NB4 (cell line): ENCODE measurements around the gene NRN1L.

Experiments
- DNase-seq: peaks from one replicate; pipeline ENCODE4 v3.0.0; 2010; ENCODE audit warnings: low read depth
- H3K4me3 ChIP-seq: one replicate; pipeline ENCODE4 v1.5.1; 2011; ENCODE audit warnings: mild to moderate bottlenecking, low read depth, low read length, moderate library complexity
- CTCF ChIP-seq: IDR thresholded peaks from one replicate; pipeline ENCODE4 v1.5.1; 2012; ENCODE audit warnings: low read depth, low read length
- MAX ChIP-seq: IDR thresholded peaks from 2 replicates; pipeline ENCODE4 v1.6.1; 2011; ENCODE audit warnings: low read depth, low read length
- MYC ChIP-seq: IDR thresholded peaks from 2 replicates; pipeline ENCODE4 v1.6.1; 2011; ENCODE audit warnings: low read depth, low read length
- POLR2A ChIP-seq: IDR thresholded peaks from 2 replicates; pipeline ENCODE4 v1.6.1; 2011; ENCODE audit warnings: mild to moderate bottlenecking; ENCODE audit not compliant: insufficient read length; ENCODE audit errors: extremely low read depth

NRN1L gene

GRCh38 chr16:67892375-67892774, 7.7 kb downstream of the NRN1L start:
- DNase-seq = no peak
- peak overlapping the region; percentile 70 for H3K4me3 ChIP-seq
- TF ChIP-seq MAX (no peak), POLR2A (no peak), CTCF (no peak)

GRCh38 chr16:67892899-67893742, 8.4 kb downstream of the NRN1L start, which contains the start of gene PSKH1:
TSS of gene PSKH1 (plus strand) at chr16:67893254. CDS start at chr16:67908750, 15,496 bp downstream.
- DNase-seq = peak; percentile 98
- TF ChIP-seq MAX (no peak), POLR2A (peak; percentile 39), MYC (0 out of 2 replicates have a peak, but pooled peaks have one; percentile 28), CTCF (no peak)
- peak within 1 kb of the TSS; percentile 89 for H3K4me3 ChIP-seq

GRCh38 chr16:67893743-67894399, 9.2 kb downstream of the NRN1L start:
- peak overlapping the region; percentile 89 for H3K4me3 ChIP-seq
- peak; percentile 60 for DNase-seq
- no peak for TF ChIP-seq MAX
- no peak for TF ChIP-seq MYC
- no peak for TF ChIP-seq CTCF
- TF ChIP-seq POLR2A = no peak

GRCh38 chr16:67897231-67897630, 12.5 kb downstream of the NRN1L start:
- H3K4me3 ChIP-seq = no peak overlapping the region
- TF ChIP-seq POLR2A (no peak), MYC (no peak), MAX (no peak), CTCF (no peak)
- no peak for DNase-seq

- no peak for TF ChIP-seq CTCF
- no peak for TF ChIP-seq MYC
- TF ChIP-seq POLR2A = no peak
- no peak for TF ChIP-seq MAX
- no peak overlapping the region for H3K4me3 ChIP-seq
- no peak for DNase-seq
Measured at GRCh38 chr16:67901734-67902133, 17.0 kb downstream of the NRN1L start.
